ENCODE measurements around the gene SOX2.

Gene SOX2

DNA sequence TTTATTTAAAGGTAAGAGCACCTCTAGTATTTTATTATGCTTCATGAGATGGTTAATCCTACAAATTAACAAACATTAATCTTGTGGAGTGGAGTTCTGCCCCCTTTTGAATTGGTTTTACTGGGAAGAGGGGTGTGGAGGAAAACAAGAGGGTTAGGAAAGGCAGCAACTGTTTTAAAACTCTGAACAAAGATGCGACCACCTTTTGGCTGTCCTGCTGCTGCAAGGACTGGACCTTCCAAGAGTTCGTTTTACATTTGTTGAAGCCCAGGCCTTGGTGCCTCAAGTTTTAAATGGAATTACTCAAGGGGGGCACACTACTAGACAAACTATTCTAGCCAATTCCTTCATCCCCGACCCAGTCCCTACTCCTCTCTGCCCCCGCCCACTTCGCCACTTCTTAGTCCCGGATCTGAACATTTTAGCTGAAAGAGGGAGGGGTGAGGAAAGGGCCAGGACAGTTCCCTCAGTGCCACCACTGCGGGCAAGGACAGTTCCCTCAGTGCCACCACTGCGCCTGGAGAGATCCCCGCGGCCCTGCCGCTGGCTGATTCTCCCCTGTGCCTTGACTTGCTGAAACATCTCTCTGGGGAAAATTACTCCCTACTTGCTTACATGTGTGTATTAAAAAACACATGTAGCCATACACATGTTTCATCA lies 11.2 kb downstream of the SOX2 start:
- no peak for DNase-seq (ENCODE audit: low spot score)

DNA sequence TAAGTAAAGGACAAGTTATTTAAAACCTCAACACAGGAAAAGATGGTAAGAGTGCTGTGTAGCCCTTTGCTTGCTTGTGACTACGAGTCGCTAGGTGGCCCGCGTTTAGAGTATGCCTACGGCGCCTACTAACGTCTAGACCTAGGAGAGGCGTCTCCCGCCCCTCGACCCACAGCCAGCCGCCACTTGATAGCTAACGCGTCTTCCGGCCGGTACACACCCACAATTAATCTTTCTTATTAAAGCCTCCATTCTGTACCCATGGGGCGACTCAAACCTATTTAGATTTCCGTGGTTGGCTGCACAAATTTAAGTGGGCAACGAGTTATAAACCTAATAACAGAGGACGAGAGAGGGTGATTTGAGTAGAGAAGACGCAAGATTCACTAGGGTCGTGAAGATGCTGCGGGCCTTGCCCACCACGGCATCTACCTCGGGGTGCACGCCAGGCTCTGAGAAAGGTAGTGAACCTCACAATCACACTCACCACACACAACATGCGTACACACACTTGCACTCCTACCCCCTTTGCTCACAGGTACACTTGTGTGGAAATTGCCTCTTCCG lies 12.0 kb downstream of the SOX2 start:
- DNase-seq (ENCODE audit: low spot score) = no peak

DNA sequence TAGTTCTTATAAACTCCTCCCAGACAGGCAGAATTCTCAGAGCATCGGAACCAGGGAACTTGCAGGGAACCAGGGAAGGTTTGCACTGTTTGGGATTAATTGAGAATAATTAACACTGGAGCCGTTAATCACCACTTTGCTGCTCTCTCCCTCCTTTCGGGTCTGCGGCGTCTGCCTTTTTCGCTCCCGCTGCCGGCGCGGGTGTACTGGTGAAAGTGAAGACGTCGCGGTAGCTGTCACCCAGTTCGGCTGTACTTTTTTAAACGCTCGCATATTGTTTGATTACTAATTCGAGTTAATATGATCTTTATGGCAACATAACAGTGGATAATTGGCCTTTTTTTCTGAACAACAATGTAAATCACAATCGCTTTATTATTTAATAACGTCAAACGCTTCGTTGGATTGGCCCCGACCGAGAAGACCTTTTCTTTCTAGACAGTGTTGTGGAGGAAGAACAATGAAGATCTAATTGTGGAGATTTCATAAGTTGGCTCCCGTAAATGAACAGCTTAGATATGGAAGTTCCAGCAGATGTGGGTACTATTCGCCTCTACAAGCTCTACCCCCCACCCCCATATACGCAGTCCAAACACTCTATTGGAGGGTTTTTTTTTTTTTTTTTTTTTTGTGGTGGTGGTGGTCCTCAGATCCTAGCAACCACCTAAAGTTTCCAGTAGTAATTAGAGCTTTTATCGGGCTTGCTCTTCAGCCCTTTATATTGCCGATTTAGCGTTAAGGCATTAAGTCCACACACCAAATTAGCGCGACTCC lies 12.7 kb downstream of the SOX2 start:
- no peak for DNase-seq (ENCODE audit: low spot score)

DNA sequence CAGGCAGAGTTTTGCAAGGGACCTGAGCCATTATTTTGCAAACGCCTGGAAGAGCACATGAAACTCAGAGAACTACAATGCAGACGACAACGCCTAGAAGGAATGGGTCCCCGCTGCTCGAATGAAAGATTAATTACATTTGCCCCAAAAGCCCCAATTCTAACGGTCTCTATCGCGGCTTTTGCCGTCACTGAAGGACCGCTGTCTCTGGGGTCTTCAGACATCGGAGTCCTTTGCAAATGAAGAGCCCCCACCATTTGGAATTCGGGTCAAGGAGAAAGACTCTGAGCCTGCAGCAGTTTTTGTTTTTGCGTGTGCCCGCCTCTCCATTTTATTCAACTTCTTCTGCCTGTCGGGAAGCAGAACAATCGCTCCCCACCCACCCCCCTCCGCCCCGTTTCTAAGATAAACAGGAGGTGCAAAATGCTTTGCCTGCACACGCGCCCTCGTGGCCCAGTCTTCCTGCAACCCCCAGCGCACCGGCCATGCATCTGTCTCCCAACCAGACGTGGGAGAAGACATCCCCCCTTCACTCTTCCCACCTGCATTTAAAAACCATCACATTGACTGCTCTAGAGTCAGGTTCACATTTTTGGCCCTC lies 13.5 kb downstream of the SOX2 start:
- no peak for DNase-seq (ENCODE audit: low spot score)

DNA sequence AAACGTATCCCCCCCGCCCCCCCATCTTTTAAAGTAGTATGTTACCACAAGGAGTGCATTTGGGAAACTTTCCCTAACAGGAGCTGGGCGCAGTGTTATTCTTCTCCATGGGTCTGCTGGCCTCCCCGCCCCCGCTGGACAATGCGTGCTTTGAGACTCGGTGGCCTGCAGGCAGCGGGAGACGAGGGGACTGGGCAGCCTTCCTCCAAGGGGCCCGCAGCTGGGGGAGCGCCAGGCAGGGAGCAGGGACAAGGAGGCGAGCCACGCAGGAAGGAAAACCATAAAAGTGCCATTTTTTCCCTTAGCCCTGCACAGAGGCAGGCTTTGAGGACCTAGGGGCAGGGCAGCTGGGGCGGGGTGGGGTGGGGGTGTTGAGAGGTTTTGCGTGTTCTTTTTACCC lies 14.1 kb downstream of the SOX2 start:
- DNase-seq (ENCODE audit: low spot score) = peak; percentile 87

DNA sequence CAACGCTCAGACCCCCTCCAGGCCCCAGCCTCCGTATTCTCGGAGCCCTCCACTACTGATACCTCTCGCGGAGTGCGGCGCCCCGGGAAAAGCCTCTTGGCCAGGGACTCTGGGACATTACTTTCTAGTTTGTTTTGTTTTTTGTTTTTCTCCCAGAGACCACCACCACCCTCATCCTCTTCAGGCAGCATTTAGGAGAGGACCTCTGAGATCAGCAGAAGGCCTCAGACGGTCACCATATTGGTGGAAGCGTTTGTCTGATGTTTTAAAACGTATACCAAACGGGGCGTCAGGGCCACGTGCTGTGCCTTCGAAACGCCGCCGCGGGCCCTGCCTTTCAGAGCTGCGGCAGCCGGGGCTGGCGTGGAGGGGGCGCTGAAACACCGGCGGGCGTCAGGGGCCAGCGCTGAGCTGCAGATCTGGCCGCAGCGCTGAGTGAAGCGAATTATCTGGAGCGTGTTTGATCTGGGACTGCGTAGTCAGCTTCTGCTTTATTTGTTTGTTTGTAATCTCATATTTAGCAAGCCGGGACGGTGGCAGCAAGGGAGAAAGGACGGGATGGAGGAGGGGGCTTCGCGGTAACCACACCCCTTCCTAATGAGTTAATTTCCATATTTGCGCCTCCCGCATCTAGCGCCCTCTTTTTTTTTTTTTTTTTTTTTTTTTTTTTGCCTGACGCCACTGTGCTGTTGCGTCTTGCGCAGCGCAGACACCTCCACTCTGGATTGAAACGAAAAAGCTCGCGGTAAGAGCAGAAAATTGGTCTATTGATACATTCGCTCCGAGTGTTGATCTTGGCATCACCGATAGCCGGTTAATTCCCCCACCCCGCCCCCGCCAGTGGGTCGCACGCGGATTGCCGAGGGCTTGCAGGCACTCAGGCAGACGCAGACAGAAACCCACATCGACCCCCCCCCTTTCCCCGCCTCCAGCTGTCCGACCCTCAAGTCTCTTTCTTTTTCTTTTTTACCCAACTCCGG lies 14.9 kb downstream of the SOX2 start:
- peak; percentile 65 for DNase-seq (ENCODE audit: low spot score)

DNA sequence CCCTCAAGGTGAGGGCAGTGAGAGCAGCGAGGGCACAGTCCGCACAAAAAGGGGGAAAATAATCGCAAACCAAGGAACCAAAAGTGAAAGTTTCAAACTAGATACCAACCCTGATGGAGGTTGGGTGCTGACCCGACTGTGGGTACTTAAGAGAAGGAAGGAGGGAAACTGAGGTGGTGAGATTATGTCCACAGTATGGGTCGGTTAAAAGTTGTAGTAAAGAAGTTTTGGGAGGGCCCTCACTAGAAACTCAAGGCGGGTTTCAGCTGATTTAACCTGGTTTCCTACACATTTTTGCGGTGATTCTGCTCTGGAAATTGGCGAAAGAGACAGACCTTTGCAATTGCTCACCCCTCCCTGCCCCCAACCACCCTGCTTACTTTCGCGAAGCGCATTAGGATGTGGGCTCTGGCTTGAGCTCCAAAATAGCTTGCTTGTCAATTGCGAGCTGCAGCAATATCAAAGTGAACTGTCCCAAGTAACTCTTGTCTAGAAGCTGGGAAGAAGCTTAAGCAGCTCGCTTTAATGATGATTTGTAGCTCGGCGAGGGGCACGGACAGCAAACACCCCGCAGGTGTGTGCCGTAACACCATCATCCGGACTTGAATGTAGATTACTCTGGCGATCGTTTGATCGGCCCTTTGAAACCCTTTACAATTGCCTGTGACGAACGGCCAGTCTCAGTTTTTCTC lies 15.8 kb downstream of the SOX2 start:
- DNase-seq (ENCODE audit: low spot score) = peak; percentile 63

DNA sequence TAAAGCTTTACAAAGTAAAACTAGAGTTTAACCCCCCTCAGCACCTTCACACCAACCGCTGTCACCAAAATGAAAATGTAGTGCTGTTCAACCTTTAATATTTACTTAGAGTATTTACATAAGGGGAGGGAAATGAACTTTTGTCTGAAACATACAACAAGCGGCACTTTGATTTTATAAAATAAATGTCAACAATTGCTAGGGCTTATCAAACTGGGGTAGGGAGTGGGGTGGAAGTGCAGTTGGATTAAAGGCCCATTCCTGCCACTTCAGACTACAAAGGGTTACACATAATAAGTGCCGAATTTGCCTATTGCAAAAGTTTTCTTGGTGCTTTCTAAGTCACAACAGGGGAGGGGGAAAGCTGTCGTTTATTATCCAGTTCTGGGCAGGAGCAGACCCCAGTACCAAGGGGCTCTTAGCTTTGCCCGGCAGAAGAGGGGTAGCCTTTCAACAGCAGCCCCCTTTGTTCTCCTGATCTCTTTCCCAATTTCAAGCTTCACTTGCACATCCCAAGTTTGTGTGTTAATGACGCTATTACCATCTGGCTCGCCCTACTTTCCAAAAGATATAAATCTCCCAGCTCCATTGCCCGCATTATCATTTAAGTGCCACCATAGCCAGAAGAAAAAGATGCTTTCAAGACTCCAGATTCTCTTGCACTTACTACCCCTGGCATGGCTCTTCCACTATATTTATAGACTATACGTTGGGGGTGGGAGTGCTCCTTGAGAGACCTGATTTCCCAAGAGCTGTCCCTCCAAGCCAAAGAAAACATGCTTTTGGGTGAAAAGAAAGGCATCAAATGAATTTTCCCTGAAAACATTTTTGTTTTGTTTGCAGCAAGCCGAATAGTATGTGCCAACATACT lies 17.0 kb downstream of the SOX2 start:
- no peak for DNase-seq (ENCODE audit: low spot score)

DNA sequence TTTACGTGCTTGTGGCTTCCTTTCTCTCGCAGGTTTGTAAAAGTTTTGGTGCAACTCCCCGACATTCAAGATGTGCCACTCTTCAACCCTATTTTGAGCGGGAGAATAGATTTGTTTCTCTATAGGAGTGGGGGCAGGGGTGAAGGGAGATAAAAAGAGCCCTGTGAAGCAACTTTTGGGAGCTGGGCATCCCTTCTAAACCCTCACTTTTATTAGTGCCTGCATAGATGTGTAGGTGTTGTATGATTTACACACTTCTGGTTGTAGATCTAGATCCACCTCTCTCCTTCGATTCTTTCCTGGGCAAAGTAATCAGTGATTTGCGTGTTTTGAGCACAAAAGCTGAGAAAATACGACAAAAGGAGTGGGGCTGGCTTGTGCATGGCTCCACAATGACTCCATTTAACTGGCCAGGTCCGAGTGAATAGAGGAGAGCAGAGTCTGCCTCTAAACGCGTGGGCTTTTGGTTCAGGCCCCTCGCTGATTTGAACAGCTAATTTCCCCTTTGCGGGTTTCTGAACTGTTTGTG lies 17.7 kb downstream of the SOX2 start:
- DNase-seq (ENCODE audit: low spot score) = peak; percentile 60

DNA sequence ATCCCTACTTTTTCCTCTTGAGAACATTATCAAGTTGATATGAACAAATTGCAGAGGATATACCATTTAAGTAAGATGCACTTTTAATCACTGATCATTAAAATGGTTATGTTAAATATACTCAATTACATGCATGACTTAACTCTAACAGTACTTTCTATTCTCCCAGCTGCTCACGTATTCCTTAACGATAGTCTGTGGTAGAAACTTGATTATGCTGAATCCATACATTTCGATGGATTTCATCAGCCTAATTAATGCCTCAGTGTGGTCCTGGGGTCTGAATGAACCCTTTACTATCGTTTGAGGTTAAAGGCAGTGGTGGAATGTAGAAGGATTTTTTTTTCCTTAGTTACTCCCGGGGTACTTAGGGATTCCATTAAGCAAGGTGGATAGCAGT lies 18.6 kb downstream of the SOX2 start:
- DNase-seq (ENCODE audit: low spot score) = no peak

DNA sequence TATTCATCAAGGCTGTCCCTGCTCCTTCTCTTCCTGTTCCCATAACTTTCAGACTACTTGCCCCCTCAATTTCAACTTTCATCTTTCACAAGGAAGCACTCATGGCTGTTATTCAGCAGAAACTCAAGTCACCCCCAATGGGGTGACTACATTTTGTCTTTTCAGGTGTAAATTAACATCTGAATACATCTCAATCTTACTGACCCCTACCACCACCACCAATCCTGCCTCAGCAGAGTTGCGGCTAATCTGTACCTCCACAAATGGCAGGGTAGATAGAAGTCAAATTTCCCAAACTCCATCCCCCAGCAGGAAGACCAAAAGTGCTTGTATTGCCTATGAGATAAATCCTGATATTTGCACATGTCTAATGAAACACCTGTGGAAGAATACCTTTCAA lies 19.2 kb downstream of the SOX2 start:
- no peak for DNase-seq (ENCODE audit: low spot score)

DNA sequence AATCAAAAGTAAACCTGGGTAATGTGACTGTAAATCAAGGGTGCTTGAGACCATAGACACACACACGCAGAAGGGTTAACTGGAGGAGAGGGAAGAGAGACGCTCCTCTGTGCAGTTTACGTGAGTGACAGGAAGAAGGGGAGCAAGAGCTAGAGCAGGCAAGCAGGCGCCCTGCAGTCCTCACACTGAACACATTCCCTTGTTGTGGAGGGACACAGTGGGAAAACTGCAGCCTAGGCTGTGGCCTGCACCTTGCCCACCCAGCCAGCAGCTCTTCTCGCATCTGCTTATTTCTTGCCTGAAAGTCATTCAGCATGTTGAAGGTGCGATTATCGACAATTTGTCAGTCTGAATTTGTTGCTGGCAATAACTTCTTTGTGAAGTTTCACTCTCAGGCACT lies 24.2 kb downstream of the SOX2 start:
- no peak for DNase-seq (ENCODE audit: low spot score)

DNA sequence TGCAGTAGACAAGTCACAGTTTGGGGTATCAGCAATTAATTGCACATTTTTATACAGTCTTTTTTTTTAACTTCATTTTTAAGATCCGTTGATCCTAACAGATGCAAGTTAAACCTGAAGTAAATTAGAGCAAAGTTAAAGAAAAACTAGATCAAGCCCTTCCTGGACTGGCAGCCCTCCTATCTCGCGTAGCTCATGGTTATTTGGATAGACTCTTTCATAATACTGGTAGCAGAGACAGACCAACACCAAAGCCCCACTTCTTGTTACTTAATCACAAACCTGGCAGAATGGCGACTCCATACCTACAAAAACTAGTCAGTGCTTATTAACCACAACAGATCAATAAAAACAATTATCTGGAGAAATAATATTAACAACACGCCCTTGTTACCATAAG lies 26.8 kb downstream of the SOX2 start:
- DNase-seq (ENCODE audit: low spot score) = no peak

DNA sequence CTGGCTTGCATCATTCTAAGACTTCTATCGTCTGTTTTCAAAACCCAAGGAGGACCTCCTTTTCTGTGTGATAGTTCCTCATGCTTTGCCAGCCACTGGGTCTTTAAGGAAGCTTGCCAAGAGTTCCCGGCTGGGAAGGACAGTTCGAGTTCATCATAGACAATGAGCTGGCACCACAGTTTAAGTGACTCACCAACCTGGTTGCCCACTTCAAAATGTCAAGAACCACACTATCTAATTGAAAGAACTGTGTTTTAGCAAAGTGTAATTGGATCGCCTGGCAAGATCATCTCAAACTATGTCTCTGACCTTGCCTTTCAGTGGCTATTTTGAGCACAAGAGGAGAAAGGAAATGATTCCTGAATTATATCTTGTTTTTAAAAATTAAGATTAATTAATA lies 27.9 kb downstream of the SOX2 start:
- no peak for DNase-seq (ENCODE audit: low spot score)

DNA sequence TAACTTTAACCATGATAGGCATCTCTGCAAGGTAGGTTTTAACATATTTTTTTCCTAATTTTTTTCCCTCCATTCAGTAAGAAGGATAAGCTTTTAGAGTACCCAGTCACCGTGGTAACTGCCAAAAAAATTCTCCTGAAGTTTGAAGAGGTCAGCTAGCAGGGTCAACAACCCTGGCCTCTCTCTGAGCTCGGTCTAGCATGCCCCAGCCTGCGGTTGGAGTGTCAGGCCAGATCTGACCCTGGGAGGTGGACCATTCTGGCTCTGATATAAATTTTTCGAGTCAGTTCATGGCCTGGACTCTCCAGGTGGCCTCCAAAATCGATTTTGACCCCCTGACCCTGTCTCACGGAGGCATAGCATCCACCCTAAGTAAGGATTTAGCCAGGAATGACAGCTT lies 29.7 kb downstream of the SOX2 start:
- DNase-seq (ENCODE audit: low spot score) = no peak

DNA sequence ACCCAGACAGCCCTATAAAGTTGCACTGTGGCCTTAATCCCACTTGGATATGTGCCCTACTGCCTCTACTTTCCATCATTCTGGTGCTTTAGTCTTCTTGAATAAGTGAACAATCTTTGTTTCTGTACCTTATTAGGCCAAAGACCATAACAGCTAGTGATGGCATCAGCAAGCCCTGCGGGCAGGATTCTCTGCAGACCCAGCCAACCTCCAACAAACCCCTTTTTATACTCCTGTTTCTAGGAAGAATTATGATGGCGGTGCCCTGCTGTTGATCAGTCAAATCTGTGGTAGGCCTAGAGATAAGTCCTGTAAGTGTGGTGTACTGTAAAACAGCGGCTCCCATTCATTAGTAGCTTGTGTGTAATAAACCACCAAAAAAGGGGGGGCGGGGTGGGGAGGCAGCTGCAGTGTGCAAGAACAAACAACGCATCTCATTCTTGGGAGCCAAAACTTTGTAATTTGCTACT lies 40.5 kb downstream of the SOX2 start:
- peak; percentile 95 for DNase-seq (ENCODE audit: low spot score)

DNA sequence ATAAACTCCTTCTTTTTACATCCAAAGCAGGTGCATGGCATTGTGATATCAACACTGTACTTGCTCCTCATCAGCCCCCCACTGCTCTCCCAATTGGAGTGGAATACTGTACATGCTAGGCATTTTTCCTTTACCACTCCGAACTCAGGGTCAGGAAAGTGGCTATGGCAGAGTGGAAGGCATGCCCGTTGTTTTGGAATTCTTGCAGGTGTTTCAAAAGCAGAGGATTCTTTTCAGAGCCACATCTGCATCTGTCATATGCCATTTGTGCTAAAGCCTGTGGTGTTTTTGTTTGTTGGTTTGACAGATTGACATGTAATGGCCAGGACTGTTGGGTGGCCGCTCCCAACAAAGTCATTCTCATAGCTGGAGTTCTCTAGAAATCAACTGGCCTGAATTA lies 41.7 kb downstream of the SOX2 start:
- no peak for DNase-seq (ENCODE audit: low spot score)

DNA sequence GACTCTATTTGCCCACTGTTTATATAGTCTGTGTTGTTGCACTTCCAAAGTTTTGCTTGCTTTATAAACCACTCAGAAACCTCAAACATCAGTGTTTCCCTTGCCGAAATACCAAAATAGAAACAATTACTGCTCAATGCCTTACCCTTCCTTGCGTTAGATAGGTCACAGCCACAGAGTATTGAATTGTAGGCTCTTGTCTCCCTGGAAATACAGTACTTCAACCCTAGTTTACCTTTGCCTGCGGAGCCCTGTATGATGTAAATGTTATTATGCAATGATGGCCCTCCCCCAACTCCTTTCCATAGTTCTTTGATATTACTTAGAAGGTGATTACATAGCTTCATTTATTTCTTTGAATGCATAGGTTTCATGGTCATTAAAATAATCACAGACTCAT lies 44.2 kb downstream of the SOX2 start:
- no peak for DNase-seq (ENCODE audit: low spot score)

DNA sequence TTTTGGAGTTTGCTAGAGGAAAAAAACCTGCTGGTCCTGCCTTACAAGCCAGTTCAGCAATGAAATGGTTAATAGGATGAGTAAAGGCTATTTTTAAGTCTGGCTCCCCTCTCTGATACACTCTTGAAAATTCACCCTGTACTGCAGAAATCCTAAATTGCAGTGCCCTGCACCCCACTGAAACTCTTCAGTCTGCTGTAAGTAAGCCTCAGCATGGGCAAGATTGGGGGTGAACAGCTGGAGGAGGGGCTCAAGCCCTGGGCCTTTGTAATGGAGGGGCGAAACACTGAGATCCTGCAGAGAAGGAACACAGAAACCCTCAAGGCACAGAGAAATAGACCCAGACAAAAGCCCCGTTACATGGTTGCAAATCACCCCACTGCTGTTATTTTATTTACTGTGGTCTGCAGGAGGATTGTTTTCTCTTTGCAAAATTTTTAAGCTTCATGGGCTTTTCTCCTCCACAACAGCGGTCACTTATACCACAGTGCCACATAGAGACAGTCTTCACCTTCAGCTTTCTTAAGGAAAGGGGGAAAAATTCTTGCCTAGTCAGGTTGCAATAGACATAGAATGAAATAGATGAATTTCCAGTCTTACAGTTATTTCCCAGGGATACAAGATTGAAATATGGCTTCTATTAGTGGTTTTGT lies 45.0 kb downstream of the SOX2 start:
- no peak for DNase-seq (ENCODE audit: low spot score)

Data from globus pallidus (tissue), 1 donor.